ENCODE data around the gene ZMYND11.

DNA sequence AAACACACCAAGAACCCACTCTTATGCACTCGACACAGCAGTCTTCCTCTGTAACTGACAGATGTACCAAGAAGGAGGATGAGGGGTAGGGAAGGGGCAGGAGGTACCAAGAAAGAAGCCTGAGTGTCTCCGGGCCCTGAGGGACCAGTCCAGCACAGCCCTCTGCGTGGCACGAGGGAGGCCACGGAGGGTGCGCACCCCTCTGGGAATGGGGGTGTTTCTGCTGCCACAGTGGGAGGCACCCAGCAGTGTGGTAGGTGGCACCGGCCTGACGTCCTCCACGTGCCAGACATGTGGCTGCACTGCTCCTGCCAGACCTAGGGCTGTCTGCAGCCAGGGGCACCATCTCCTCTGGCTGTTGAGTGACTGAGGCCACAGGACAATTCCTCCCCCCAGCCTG lies 154.3 kb downstream of the ZMYND11 start:
- TF ChIP-seq POLR2A (IDR thresholded peaks at IDR 0.05) (no peak), CTCF (IDR thresholded peaks at IDR 0.05) (no peak), EP300 (IDR thresholded peaks at IDR 0.05) (no peak)

Measured in stomach (tissue), 4 donors.